Activated T-helper 1 cell treated with anti-CD3 and anti-CD28 coated beads, Interleukin-12 subunit alpha, Interleukin-12 subunit beta, Interleukin-2, Interleukin-4 antibody, amounts not matched to agents 30 ng/mL and 10 ng/mL and 1 ng/mL, durations not matched to agents 14 hours and 24 hours and 36 hours (primary cell): ENCODE data around the gene ENTR1. TPM values are rescaled to one million over a fixed set of nuclear protein-coding genes. Genes with fewer than 3 reads are reported as not detected.

Source experiments
- DNase-seq: peaks from one replicate; pipeline ENCODE4 v3.0.0; 2021; ENCODE audit warnings: low spot score
- H3K27ac Mint-ChIP-seq: one replicate; pipeline ENCODE4 v1.8.0; 2021; ENCODE audit warnings: mild to moderate bottlenecking, mixed read lengths
- H3K27me3 Mint-ChIP-seq: one replicate; pipeline ENCODE4 v1.8.0; 2022; ENCODE audit warnings: mild to moderate bottlenecking, moderate library complexity, mixed read lengths; ENCODE audit not compliant: insufficient read depth
- H3K36me3 Mint-ChIP-seq: one replicate; pipeline ENCODE4 v1.8.0; 2021; ENCODE audit warnings: low read depth, mixed read lengths
- H3K4me1 Mint-ChIP-seq: one replicate; pipeline ENCODE4 v1.8.0; 2021; ENCODE audit warnings: low read depth, mixed read lengths
- H3K4me3 Mint-ChIP-seq: one replicate; pipeline ENCODE4 v1.8.0; 2021; ENCODE audit warnings: mild to moderate bottlenecking, moderate library complexity, mixed read lengths
- H3K9me3 Mint-ChIP-seq: one replicate; pipeline ENCODE4 v1.8.0; 2021; ENCODE audit warnings: mixed read lengths
- intact Hi-C: fragments of 100-400 bp; cut with micrococcal nuclease; formaldehyde crosslinking; loops from one replicate; pipeline ENCODE4 v1.15.1; 2024
- total RNA-seq: library from RNA; stranded (reverse); gene quantifications from 2 replicates; pipeline ENCODE4 v1.2.3, GENCODE V29; 2022

Gene ENTR1
- total RNA-seq, 1 donor from 2014 or later: 54.5 TPM

GRCh38 chr9:136353757-136354488 lies 56.5 kb downstream of the ENTR1 start:
- H3K27me3 Mint-ChIP-seq: no peaks in the 10 kb centered on the region
- H3K9me3 Mint-ChIP-seq: no peaks in the 10 kb centered on the region
- no peak overlapping the region for H3K27ac Mint-ChIP-seq
- DNase-seq: no peak
- H3K36me3 Mint-ChIP-seq: no peaks in the 10 kb centered on the region
- H3K4me1 Mint-ChIP-seq: no peaks in the 10 kb centered on the region
- H3K4me3 Mint-ChIP-seq: no peak overlapping the region
- intact Hi-C loops: no loop called here

GRCh38 chr9:136353088-136353487 lies 57.3 kb downstream of the ENTR1 start:
- H3K27me3 Mint-ChIP-seq: no peaks in the 10 kb centered on the region
- intact Hi-C loops: no loop called here
- H3K9me3 Mint-ChIP-seq: no peaks in the 10 kb centered on the region
- H3K36me3 Mint-ChIP-seq: no peaks in the 10 kb centered on the region
- no peak overlapping the region for H3K4me3 Mint-ChIP-seq
- no peak overlapping the region for H3K27ac Mint-ChIP-seq
- H3K4me1 Mint-ChIP-seq: no peaks in the 10 kb centered on the region
- no peak for DNase-seq

GRCh38 chr9:136352682-136353081 lies 57.7 kb downstream of the ENTR1 start:
- no peak overlapping the region for H3K4me3 Mint-ChIP-seq
- H3K27me3 Mint-ChIP-seq: no peaks in the 10 kb centered on the region
- no peaks in the 10 kb centered on the region for H3K4me1 Mint-ChIP-seq
- no peak for DNase-seq
- H3K36me3 Mint-ChIP-seq: no peaks in the 10 kb centered on the region
- H3K9me3 Mint-ChIP-seq: no peaks in the 10 kb centered on the region
- H3K27ac Mint-ChIP-seq: no peak overlapping the region
- intact Hi-C loops: no loop called here

Other genes starting within 250 kb of the ENTR1 start
- gene LHX3, start 205.5 kb downstream of the ENTR1 start, total RNA-seq: not detected in 2 replicates
- 27.9 and 28.6 TPM in 2 replicates for gene QSOX2, start 164.8 kb downstream of the ENTR1 start, total RNA-seq
- not detected in 2 replicates for gene CCDC187, start 106.5 kb downstream of the ENTR1 start, total RNA-seq
- gene GPSM1, start 83.1 kb downstream of the ENTR1 start, total RNA-seq: 18.3 and 19.1 TPM in 2 replicates
- gene DNLZ, start 46.9 kb downstream of the ENTR1 start, total RNA-seq: 35.2 TPM in 2 replicates
- gene CARD9, start 36.9 kb downstream of the ENTR1 start, total RNA-seq: 7.1 and 7.2 TPM in 2 replicates
- 26.7 TPM in 2 replicates for gene SNAPC4, start 10.4 kb downstream of the ENTR1 start, total RNA-seq
- 104 and 114 TPM in 2 replicates for gene PMPCA, start within 50 bp of the ENTR1 start, total RNA-seq
- gene INPP5E, start 29.2 kb upstream of the ENTR1 start, total RNA-seq: 19.7 and 20.0 TPM in 2 replicates
- 87.3 and 88.5 TPM in 2 replicates for gene SEC16A, start 72.4 kb upstream of the ENTR1 start, total RNA-seq
- gene NOTCH1, start 135.4 kb upstream of the ENTR1 start, total RNA-seq: 115 and 121 TPM in 2 replicates